SJCRH30 (cell line): Measurements from ENCODE around the gene CCDC85A. TPM values are rescaled to one million over a fixed set of nuclear protein-coding genes. Genes with fewer than 3 reads are reported as not detected.

Experiments used
- DNase-seq, 2 experiments: peaks; one replicate each; pipeline ENCODE4 v3.0.0-alpha.2; 2015 to 2020
- H3K27ac ChIP-seq: fragments of 250-450 bp; sonication (Bioruptor Pico); 2 replicates; pipeline ENCODE4 v1.5.1; 2020; ENCODE audit warnings: mild to moderate bottlenecking, moderate library complexity
- H3K27me3 ChIP-seq: fragments of 250-450 bp; sonication (Bioruptor Pico); 2 replicates; pipeline ENCODE4 v1.5.1; 2020; ENCODE audit warnings: mild to moderate bottlenecking, moderate library complexity
- H3K36me3 ChIP-seq: fragments of 250-450 bp; sonication (Bioruptor Pico); 2 replicates; pipeline ENCODE4 v1.5.1; 2020; ENCODE audit warnings: mild to moderate bottlenecking, moderate library complexity
- H3K4me1 ChIP-seq: fragments of 250-450 bp; sonication (Bioruptor Pico); 2 replicates; pipeline ENCODE4 v1.5.1; 2020; ENCODE audit warnings: mild to moderate bottlenecking, moderate library complexity
- H3K4me3 ChIP-seq: fragments of 250-450 bp; sonication (Bioruptor Pico); 2 replicates; pipeline ENCODE4 v1.5.1; 2020; ENCODE audit warnings: mild to moderate bottlenecking, moderate library complexity
- H3K9me3 ChIP-seq: fragments of 250-450 bp; sonication (Bioruptor Pico); replicated peaks from 2 replicates; pipeline ENCODE4 v1.5.1; 2020; ENCODE audit warnings: mild to moderate bottlenecking, moderate library complexity
- total RNA-seq: library from RNA; depleted of rRNA; stranded (reverse); fragments of >200 nt; shearing (Covaris generic); gene quantifications from 2 replicates; pipeline ENCODE4 v1.2.3, GENCODE V29; 2014

CCDC85A gene
- total RNA-seq, 1 experiment from 2014 or later = not detected

DNA sequence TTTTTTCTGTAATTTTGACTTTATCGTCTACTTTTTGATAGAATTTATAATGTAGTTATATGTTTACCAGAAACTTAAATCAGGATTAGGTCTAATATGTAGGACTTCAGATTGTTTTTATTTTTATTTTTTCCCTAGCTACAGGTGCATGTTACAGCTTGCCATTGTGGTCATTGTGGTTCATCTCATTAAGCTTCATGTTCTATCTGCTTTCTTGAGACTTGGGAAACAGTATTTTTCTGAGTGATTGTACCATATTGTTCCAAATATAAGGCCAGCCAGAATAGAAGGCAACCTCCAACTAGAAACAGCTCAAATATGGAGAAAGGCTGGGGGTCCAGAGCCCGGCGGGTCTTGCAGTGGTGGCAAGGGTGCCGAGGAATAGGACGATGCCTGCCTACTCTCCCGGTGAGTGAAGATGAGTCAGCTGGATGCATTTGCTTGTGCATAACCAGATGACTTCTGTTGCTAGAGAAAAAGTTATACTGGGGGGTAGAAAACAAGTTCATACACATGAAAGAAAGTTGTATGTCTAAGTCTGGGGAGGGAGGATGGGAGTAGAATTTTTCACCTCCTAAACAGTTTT, 188.4 kb downstream of the CCDC85A start:
- no peak for DNase-seq
- H3K9me3 ChIP-seq = no peaks in the 10 kb centered on the region
- no peak overlapping the region for H3K4me3 ChIP-seq
- no peak overlapping the region for H3K27ac ChIP-seq
- H3K36me3 ChIP-seq = no peaks in the 10 kb centered on the region
- H3K27me3 ChIP-seq = peaks cover 3% of the 10 kb centered on the region; the same call in 1 of the 2 replicates
- H3K4me1 ChIP-seq = no peaks in the 10 kb centered on the region

DNA sequence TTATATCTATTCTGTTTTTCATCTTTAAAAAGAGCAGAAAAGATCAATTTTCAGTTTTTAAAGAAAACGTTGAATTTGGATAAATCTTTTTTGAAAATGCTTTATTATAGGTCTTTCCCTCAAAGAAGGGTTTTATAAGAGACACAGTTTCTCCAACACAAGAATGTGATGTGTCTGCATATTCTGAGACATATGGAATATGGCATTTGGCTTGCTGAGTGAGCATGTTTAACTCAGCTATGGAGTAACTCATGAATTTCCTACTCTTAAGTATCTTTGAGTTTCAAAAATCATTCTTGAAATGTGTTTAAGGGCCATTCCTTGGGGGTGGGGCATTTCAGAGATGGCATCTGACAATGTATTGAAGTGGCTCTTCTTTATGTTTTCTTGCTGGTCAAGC, 191.5 kb downstream of the CCDC85A start:
- DNase-seq = no peak
- H3K36me3 ChIP-seq = no peaks in the 10 kb centered on the region
- H3K9me3 ChIP-seq = no peaks in the 10 kb centered on the region
- H3K4me3 ChIP-seq = no peak overlapping the region
- no peak overlapping the region for H3K27ac ChIP-seq
- 0 out of 2 replicates have a peak, but pooled peaks cover 3% of the 10 kb centered on the region for H3K27me3 ChIP-seq
- H3K4me1 ChIP-seq = no peaks in the 10 kb centered on the region

- no peak for DNase-seq
- no peak overlapping the region for H3K27ac ChIP-seq
Observed at GRCh38 chr2:56376699-56377665, 193.2 kb downstream of the CCDC85A start.

GRCh38 chr2:56379066-56379465, 195.3 kb downstream of the CCDC85A start:
- Histone ChIP-seq H3K4me3 (no peak overlapping the region), H3K27me3 (no peaks in the 10 kb centered on the region), H3K27ac (no peak overlapping the region), H3K9me3 (no peaks in the 10 kb centered on the region), H3K4me1 (no peaks in the 10 kb centered on the region), H3K36me3 (no peaks in the 10 kb centered on the region)
- no peak for DNase-seq

More at GRCh38 chr2:56376699-56377665, 193.2 kb downstream of the CCDC85A start:
- no peak overlapping the region for H3K4me3 ChIP-seq
- H3K9me3 ChIP-seq = no peaks in the 10 kb centered on the region
- H3K36me3 ChIP-seq = no peaks in the 10 kb centered on the region
- H3K27me3 ChIP-seq = no peaks in the 10 kb centered on the region
- no peaks in the 10 kb centered on the region for H3K4me1 ChIP-seq

- no peaks in the 10 kb centered on the region for H3K9me3 ChIP-seq
- H3K27me3 ChIP-seq = no peaks in the 10 kb centered on the region
- DNase-seq = no peak
- no peaks in the 10 kb centered on the region for H3K4me1 ChIP-seq
- no peaks in the 10 kb centered on the region for H3K36me3 ChIP-seq
- H3K4me3 ChIP-seq = no peak overlapping the region
- H3K27ac ChIP-seq = no peak overlapping the region
Observed at GRCh38 chr2:56380861-56381260, 197.1 kb downstream of the CCDC85A start.

DNA sequence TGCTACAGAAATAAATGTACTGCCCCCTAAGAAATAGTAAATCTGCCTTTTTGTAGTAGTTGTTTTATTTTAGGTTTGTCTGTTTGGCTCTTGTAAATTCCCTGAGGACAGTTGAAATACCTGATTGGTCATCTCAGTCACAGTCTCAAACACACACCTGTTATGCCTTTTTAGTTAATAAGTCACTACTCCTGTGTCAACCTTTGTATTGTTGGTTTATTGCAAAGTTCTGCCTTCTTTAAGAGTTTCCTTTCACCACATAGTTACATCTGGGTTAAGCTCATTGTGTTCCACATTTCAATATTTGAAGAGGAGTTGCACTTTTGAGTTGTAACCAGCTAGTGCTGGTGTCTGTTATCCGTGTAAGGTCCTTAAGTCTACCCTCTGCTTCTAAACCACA, 198.7 kb downstream of the CCDC85A start:
- no peak for DNase-seq
- H3K4me1 ChIP-seq = no peaks in the 10 kb centered on the region
- no peaks in the 10 kb centered on the region for H3K36me3 ChIP-seq
- no peak overlapping the region for H3K4me3 ChIP-seq
- no peaks in the 10 kb centered on the region for H3K27me3 ChIP-seq
- H3K27ac ChIP-seq = no peak overlapping the region
- no peaks in the 10 kb centered on the region for H3K9me3 ChIP-seq

DNA sequence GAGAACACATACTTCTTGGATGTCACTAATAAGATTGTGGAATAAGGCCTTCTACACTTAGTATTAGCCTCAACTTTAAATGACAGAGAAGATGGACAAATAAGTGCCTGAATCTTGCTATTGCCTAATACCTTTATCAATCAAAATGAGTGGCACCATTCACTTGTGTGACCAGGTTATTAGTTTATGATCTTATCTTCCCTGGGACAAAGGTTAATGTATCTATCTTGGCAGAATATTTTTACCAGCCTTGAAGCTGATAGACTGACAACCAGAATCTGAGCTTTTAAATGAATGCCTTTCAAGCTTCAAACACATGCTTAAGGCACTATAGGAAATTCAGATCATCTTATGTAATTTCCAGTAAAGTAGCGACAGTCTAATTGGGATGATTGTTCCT, 202.9 kb downstream of the CCDC85A start:
- DNase-seq = no peak
- H3K27me3 ChIP-seq = 0 out of 2 replicates have a peak, but pooled peaks cover 6% of the 10 kb centered on the region
- H3K4me1 ChIP-seq = no peaks in the 10 kb centered on the region
- H3K9me3 ChIP-seq = no peaks in the 10 kb centered on the region
- no peaks in the 10 kb centered on the region for H3K36me3 ChIP-seq
- no peak overlapping the region for H3K27ac ChIP-seq
- no peak overlapping the region for H3K4me3 ChIP-seq

DNA sequence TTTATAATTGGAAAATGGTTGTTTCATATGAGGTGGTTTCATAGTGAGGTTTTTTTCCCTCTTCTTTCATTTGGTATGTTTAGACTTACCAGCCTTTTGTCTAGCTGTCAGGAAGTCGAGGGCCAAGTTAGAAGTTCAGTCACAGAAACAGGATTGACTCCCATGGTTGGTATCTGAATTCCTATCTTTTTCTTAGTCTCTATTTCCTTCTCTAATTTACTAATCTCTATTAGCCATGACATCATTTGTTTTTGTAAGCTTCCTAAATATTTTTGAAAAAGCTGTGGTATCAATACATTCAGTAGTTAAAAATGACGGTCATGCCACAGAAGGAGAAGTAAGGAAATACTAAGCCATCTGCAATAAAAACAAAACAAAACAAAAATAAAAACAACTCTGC, 206.9 kb downstream of the CCDC85A start:
- Histone ChIP-seq H3K27ac (no peak overlapping the region), H3K27me3 (0 out of 2 replicates have a peak, but pooled peaks cover 6% of the 10 kb centered on the region), H3K4me1 (no peaks in the 10 kb centered on the region), H3K9me3 (no peaks in the 10 kb centered on the region), H3K36me3 (no peaks in the 10 kb centered on the region), H3K4me3 (no peak overlapping the region)
- DNase-seq = no peak

- Histone ChIP-seq H3K27ac (no peak overlapping the region), H3K27me3 (peaks cover 4% of the 10 kb centered on the region; the same call in 1 of the 2 replicates), H3K4me3 (no peak overlapping the region), H3K36me3 (no peaks in the 10 kb centered on the region), H3K9me3 (no peaks in the 10 kb centered on the region), H3K4me1 (no peaks in the 10 kb centered on the region)
- DNase-seq = no peak
Observed at GRCh38 chr2:56410140-56410539, 226.3 kb downstream of the CCDC85A start.

DNA sequence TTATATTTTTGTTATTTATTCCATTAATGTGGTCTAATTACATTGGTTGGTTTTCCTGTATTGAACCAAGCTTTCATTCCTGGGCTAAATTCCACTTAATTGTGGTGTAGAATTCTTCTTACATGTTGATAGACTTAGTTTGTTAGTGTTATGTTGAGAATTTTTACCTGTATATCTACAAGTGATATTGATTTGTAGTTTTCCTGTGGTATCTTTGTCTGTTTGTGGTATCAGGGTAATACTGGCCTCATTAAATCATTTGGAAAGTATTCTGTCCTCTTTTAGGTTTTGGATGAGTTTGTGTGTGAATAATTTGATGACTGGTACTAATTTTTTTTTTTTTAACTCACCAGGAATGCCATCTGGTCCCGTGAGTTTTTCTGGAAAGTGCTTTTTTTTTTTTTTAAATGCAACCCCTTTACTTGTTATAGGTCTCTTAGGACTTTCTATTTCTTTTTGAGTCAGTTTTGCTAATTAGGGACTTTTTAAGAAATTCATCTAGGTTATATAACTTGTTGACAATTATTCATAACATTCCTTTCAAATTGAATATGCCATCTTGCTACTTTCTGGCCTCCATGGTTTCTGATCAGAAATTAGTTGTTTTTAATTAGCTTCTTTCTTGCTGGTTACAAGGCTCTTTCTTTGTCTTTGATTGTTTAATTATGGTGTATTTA, 232.8 kb downstream of the CCDC85A start:
- H3K27me3 ChIP-seq = peaks cover 2% of the 10 kb centered on the region; the same call in 1 of the 2 replicates
- no peak overlapping the region for H3K4me3 ChIP-seq
- H3K27ac ChIP-seq = no peak overlapping the region
- no peaks in the 10 kb centered on the region for H3K36me3 ChIP-seq
- no peak for DNase-seq
- H3K4me1 ChIP-seq = no peaks in the 10 kb centered on the region
- no peaks in the 10 kb centered on the region for H3K9me3 ChIP-seq
